H9 (cell line): ENCODE results near the gene CSAD. TPM values are rescaled to one million over a fixed set of nuclear protein-coding genes. Genes with fewer than 3 reads are reported as not detected.
"Not testable (repeated sequence)": the region's sequence is repeated elsewhere in the genome, so short reads cannot be mapped to it uniquely, and the experiment has no call there.

ENCODE experiments used
- DNase-seq: peaks from one replicate; pipeline ENCODE4 v3.0.0-alpha.2; 2017
- H2AFZ ChIP-seq: one replicate; pipeline ENCODE4 v1.6.1; 2013; ENCODE audit warnings: mild to moderate bottlenecking, low read length, control low read depth, moderate library complexity
- H2AK5ac ChIP-seq: 2 replicates; pipeline ENCODE4 v1.6.1; 2013; ENCODE audit warnings: low read length, control low read depth, mixed read lengths; ENCODE audit not compliant: insufficient read length
- H2BK120ac ChIP-seq: one replicate; pipeline ENCODE4 v1.6.1; 2013; ENCODE audit warnings: low read depth, mild to moderate bottlenecking, low read length, control low read depth, inconsistent platforms; ENCODE audit not compliant: poor library complexity, severe bottlenecking
- H2BK12ac ChIP-seq: 2 replicates; pipeline ENCODE4 v1.6.1; 2013; ENCODE audit warnings: low read length, control low read depth, mixed read lengths, low read depth; ENCODE audit not compliant: insufficient read length
- H2BK15ac ChIP-seq: 2 replicates; pipeline ENCODE4 v1.6.1; 2013; ENCODE audit warnings: low read depth, low read length, control low read depth
- H2BK20ac ChIP-seq: one replicate; pipeline ENCODE4 v1.6.1; 2013; ENCODE audit warnings: low read depth, mild to moderate bottlenecking, low read length, control low read depth, inconsistent platforms; ENCODE audit not compliant: poor library complexity, severe bottlenecking
- H2BK5ac ChIP-seq: 2 replicates; pipeline ENCODE4 v1.6.1; 2013; ENCODE audit warnings: low read length, control low read depth, mixed read lengths; ENCODE audit not compliant: insufficient read length
- H3K14ac ChIP-seq: 2 replicates; pipeline ENCODE4 v1.6.1; 2013; ENCODE audit warnings: low read length, control low read depth; ENCODE audit not compliant: insufficient read depth
- H3K18ac ChIP-seq: 2 replicates; pipeline ENCODE4 v1.6.1; 2013; ENCODE audit warnings: low read depth, mild to moderate bottlenecking, mixed read lengths, low read length, control low read depth; ENCODE audit not compliant: insufficient read length
- H3K23ac ChIP-seq: 2 replicates; pipeline ENCODE4 v1.6.1; 2013; ENCODE audit warnings: low read length, control low read depth, mixed read lengths, low read depth; ENCODE audit not compliant: insufficient read length
- H3K23me2 ChIP-seq: 2 replicates; pipeline ENCODE4 v1.6.1; 2013; ENCODE audit warnings: low read depth, mild to moderate bottlenecking, mixed read lengths, low read length, control low read depth; ENCODE audit not compliant: insufficient read length, poor library complexity, severe bottlenecking
- H3K27ac ChIP-seq: 2 replicates; pipeline ENCODE4 v1.5.1; 2013; ENCODE audit warnings: low read length, control low read depth, mixed read lengths, low read depth; ENCODE audit not compliant: insufficient read length
- H3K27me3 ChIP-seq: 2 replicates; pipeline ENCODE4 v1.6.1; 2013; ENCODE audit warnings: low read length, control low read depth, inconsistent platforms; ENCODE audit not compliant: insufficient read depth
- H3K4ac ChIP-seq: 2 replicates; pipeline ENCODE4 v1.6.1; 2013; ENCODE audit warnings: low read depth, mild to moderate bottlenecking, control low read depth, inconsistent platforms, low read length, moderate library complexity
- H3K4me1 ChIP-seq: 2 replicates; pipeline ENCODE4 v1.6.1; 2013; ENCODE audit warnings: low read length, control low read depth, inconsistent platforms; ENCODE audit not compliant: insufficient read depth
- H3K4me2 ChIP-seq: 2 replicates; pipeline ENCODE4 v1.6.1; 2013; ENCODE audit warnings: low read length, control low read depth, mixed read lengths; ENCODE audit not compliant: insufficient read length, insufficient read depth
- H3K56ac ChIP-seq: 2 replicates; pipeline ENCODE4 v1.6.1; 2013; ENCODE audit warnings: low read depth, mild to moderate bottlenecking, mixed read lengths, low read length, control low read depth; ENCODE audit not compliant: insufficient read length
- H3K79me1 ChIP-seq: 2 replicates; pipeline ENCODE4 v1.6.1; 2013; ENCODE audit warnings: low read depth, mild to moderate bottlenecking, moderate library complexity, low read length, control low read depth, inconsistent platforms; ENCODE audit not compliant: insufficient read depth, poor library complexity, severe bottlenecking
- H3K79me2 ChIP-seq: 2 replicates; pipeline ENCODE4 v1.6.1; 2013; ENCODE audit warnings: low read length, control low read depth, inconsistent platforms; ENCODE audit not compliant: insufficient read depth
- H3K9ac ChIP-seq: 2 replicates; pipeline ENCODE4 v1.6.1; 2013; ENCODE audit warnings: low read length, control low read depth, mixed read lengths; ENCODE audit not compliant: insufficient read length; ENCODE audit errors: extremely low read depth
- H3K9me3 ChIP-seq: one replicate; pipeline ENCODE4 v1.6.1; 2013; ENCODE audit warnings: low read depth, low read length, inconsistent platforms; ENCODE audit not compliant: control insufficient read depth
- H3T11ph ChIP-seq: one replicate; pipeline ENCODE4 v1.6.1; 2013; ENCODE audit warnings: mild to moderate bottlenecking, low read length, control low read depth, inconsistent platforms
- H4K20me1 ChIP-seq: one replicate; pipeline ENCODE4 v1.6.1; 2013; ENCODE audit not compliant: control insufficient read depth, insufficient read length, insufficient read depth
- H4K5ac ChIP-seq: 2 replicates; pipeline ENCODE4 v1.6.1; 2013; ENCODE audit warnings: low read depth, mild to moderate bottlenecking, mixed read lengths, low read length, control low read depth; ENCODE audit not compliant: insufficient read length
- H4K8ac ChIP-seq: replicated peaks from 2 replicates; pipeline ENCODE4 v1.6.1; 2013; ENCODE audit warnings: low read length, control low read depth, mixed read lengths, low read depth; ENCODE audit not compliant: insufficient read length
- H4K91ac ChIP-seq: 2 replicates; pipeline ENCODE4 v1.6.1; 2013; ENCODE audit warnings: low read depth, mild to moderate bottlenecking, moderate library complexity, mixed read lengths, low read length, control low read depth; ENCODE audit not compliant: insufficient read length
- H3K27ac Mint-ChIP-seq, 3 experiments: 2 replicates in 2 of 3; 3 replicates in 1 of 3; pipeline ENCODE4 v1.8.0; 2020 to 2021; ENCODE audit warnings: mixed read lengths in 3 of 3, mild to moderate bottlenecking in 1 of 3, moderate library complexity in 1 of 3
- H3K27me3 Mint-ChIP-seq: 2 replicates; pipeline ENCODE4 v1.8.0; 2021; ENCODE audit warnings: low read depth, mild to moderate bottlenecking, moderate library complexity, mixed read lengths
- H3K36me3 Mint-ChIP-seq, 3 experiments: 2 replicates in 2 of 3; 3 replicates in 1 of 3; pipeline ENCODE4 v1.8.0; 2020 to 2021; ENCODE audit warnings: low read depth in 3 of 3, mixed read lengths in 3 of 3; ENCODE audit not compliant: insufficient read depth in 1 of 3
- H3K4me1 Mint-ChIP-seq, 2 experiments: 2 replicates each; pipeline ENCODE4 v1.8.0; 2020; ENCODE audit warnings: mixed read lengths in 2 of 2
- H3K4me3 Mint-ChIP-seq, 2 experiments: 2 replicates in 1 of 2; 3 replicates in 1 of 2; pipeline ENCODE4 v1.8.0; 2020 to 2021; ENCODE audit warnings: mild to moderate bottlenecking in 2 of 2, mixed read lengths in 2 of 2, moderate library complexity in 1 of 2
- H3K9me3 Mint-ChIP-seq, 2 experiments: 2 replicates in 1 of 2; 3 replicates in 1 of 2; pipeline ENCODE4 v1.8.0; 2020; ENCODE audit warnings: mild to moderate bottlenecking in 2 of 2, mixed read lengths in 2 of 2, moderate library complexity in 1 of 2
- CTCF ChIP-seq: fragments of 200-600 bp; sonication (generic); conservative IDR thresholded peaks from 3 replicates; pipeline ENCODE4 v1.8.0; 2021; ENCODE audit warnings: antibody characterized with exemption, mild to moderate bottlenecking
- WGBS: extraction: QIAGEN DNeasy Blood & Tissue Kit; methylation state at CpG from one replicate; pipeline ENCODE4 v1.1.7; 2013; ENCODE audit warnings: missing lambda C conversion rate, low lambda C conversion rate, mixed read lengths; ENCODE audit not compliant: insufficient read length; ENCODE audit errors: extremely low coverage; 5-methylcytosine and 5-hydroxymethylcytosine counted together
- total RNA-seq: library from RNA; stranded (reverse); gene quantifications from 2 replicates; pipeline ENCODE4 v1.2.1, GENCODE V29; 2021

CSAD gene
- total RNA-seq, 1 experiment from 2014 or later = 7.4 TPM

- Histone ChIP-seq H2BK12ac (no peak overlapping the region), H3K9me3 (no peaks in the 10 kb centered on the region), H3K9ac (no peak overlapping the region), H3K18ac (no peak overlapping the region), H4K20me1 (no peaks in the 10 kb centered on the region), H3K4me1 (no peaks in the 10 kb centered on the region), H3K14ac (no peak overlapping the region), H3K27me3 (no peaks in the 10 kb centered on the region), H4K8ac (no peak overlapping the region), H2AFZ (no peak overlapping the region), H3K56ac (no peak overlapping the region), H3K79me1 (no peaks in the 10 kb centered on the region), H4K5ac (no peak overlapping the region), H3K4ac (no peak overlapping the region), H3T11ph (no peak overlapping the region), H3K79me2 (no peaks in the 10 kb centered on the region), H2AK5ac (no peak overlapping the region), H3K23me2 (no peaks in the 10 kb centered on the region), H4K91ac (no peak overlapping the region), H2BK5ac (no peak overlapping the region), H3K4me2 (no peak overlapping the region), H3K23ac (no peak overlapping the region), H2BK20ac (no peak overlapping the region), H2BK15ac (no peak overlapping the region), H3K27ac (no peak overlapping the region), H2BK120ac (no peak overlapping the region)
- peaks cover 0 to 5% of the 10 kb centered on the region in 2 experiments; a peak in 2 of 4 replicates for H3K4me1 Mint-ChIP-seq
- no CpG with 5 or more reads among the region's 12 CpGs for WGBS
- no peak overlapping the region for H3K4me3 Mint-ChIP-seq
- TF ChIP-seq CTCF = no peak
- H3K27ac Mint-ChIP-seq = no peak overlapping the region
- DNase-seq = no peak
- peaks cover 0 to 4% (median 2%) of the 10 kb centered on the region in 3 experiments; a peak in 1 of 7 replicates for H3K36me3 Mint-ChIP-seq
- peaks cover 12% of the 10 kb centered on the region for H3K27me3 Mint-ChIP-seq
- peaks cover 8% of the 10 kb centered on the region in 2 experiments for H3K9me3 Mint-ChIP-seq
Measured at GRCh38 chr12:53113136-53113705, 67.5 kb downstream of the CSAD start.

- not testable (repeated sequence) for DNase-seq, H3K4me3 Mint-ChIP-seq, H3K27ac ChIP-seq, H3K4me1 ChIP-seq, H3K36me3 Mint-ChIP-seq, H3K14ac ChIP-seq, H4K91ac ChIP-seq, H3K23me2 ChIP-seq, H3K4ac ChIP-seq, H3K79me1 ChIP-seq, H2BK5ac ChIP-seq, H3K27me3 Mint-ChIP-seq, H3K18ac ChIP-seq, H2AK5ac ChIP-seq, H3K27ac Mint-ChIP-seq, H3K9me3 ChIP-seq, H2AFZ ChIP-seq, H2BK15ac ChIP-seq, H3K4me1 Mint-ChIP-seq, H3K79me2 ChIP-seq, H4K5ac ChIP-seq, H3K4me2 ChIP-seq, H3T11ph ChIP-seq, H3K56ac ChIP-seq, H3K27me3 ChIP-seq, H2BK20ac ChIP-seq, H3K9ac ChIP-seq, H2BK120ac ChIP-seq, H2BK12ac ChIP-seq, H4K8ac ChIP-seq, H3K9me3 Mint-ChIP-seq, H3K23ac ChIP-seq, H4K20me1 ChIP-seq
- WGBS = no CpG with 5 or more reads among the region's 7 CpGs
Measured at GRCh38 chr12:53112431-53112830, 68.3 kb downstream of the CSAD start.
